WERI-Rb-1 (cell line): Measurements from ENCODE around the gene RPGR.

Experiments
- DNase-seq: peaks from one replicate; pipeline ENCODE4 v3.0.0-alpha.2; 2020
- H3K27ac ChIP-seq: fragments of 250-450 bp; sonication (Bioruptor Pico); 2 replicates; pipeline ENCODE4 v1.5.1; 2020; ENCODE audit warnings: mild to moderate bottlenecking, moderate library complexity
- H3K27me3 ChIP-seq: fragments of 250-450 bp; sonication (Bioruptor Pico); 2 replicates; pipeline ENCODE4 v1.5.1; 2021; ENCODE audit warnings: mild to moderate bottlenecking, low read depth, moderate library complexity; ENCODE audit not compliant: insufficient read depth, severe bottlenecking
- H3K36me3 ChIP-seq: fragments of 250-450 bp; sonication (Bioruptor Pico); 2 replicates; pipeline ENCODE4 v1.5.1; 2020; ENCODE audit warnings: mild to moderate bottlenecking, moderate library complexity
- H3K4me3 ChIP-seq: 2 replicates; pipeline ENCODE4 v1.5.1; 2011; ENCODE audit warnings: low read depth, mild to moderate bottlenecking, control low read depth, low read length
- H3K9me3 ChIP-seq: fragments of 250-450 bp; sonication (Bioruptor Pico); 2 replicates; pipeline ENCODE4 v1.5.1; 2021; ENCODE audit warnings: mild to moderate bottlenecking, moderate library complexity; ENCODE audit not compliant: severe bottlenecking
- TF ChIP-seq, protein P1 (sequence below): IDR thresholded peaks from 2 replicates; pipeline ENCODE4 v1.5.1; 2011; ENCODE audit warnings: low read depth, mild to moderate bottlenecking, control low read depth, inconsistent platforms, low read length

RPGR gene

DNA sequence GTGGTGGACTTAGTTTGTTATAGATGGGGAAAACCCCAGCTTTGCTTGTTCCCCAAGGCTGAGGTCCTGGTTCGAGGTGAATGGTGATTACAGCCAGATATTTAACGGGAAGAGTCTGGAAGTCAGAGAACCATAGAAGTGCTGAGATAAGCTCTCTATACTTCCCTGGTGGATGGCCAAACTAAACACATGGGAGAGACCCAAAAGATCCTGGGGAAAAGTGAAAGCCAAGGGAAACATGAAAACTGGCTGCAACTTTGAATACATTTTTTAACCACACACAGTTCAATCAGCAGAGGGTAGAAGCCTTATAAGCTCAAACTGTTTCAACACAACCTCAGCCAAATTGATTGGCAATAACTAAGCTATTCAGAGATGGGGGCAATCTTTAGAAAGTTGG, 77.3 kb downstream of the RPGR start:
- H3K4me3 ChIP-seq, result no peak overlapping the region
- H3K36me3 ChIP-seq, result no peaks in the 10 kb centered on the region
- H3K9me3 ChIP-seq, result no peaks in the 10 kb centered on the region
- TF ChIP-seq, protein P1, sequence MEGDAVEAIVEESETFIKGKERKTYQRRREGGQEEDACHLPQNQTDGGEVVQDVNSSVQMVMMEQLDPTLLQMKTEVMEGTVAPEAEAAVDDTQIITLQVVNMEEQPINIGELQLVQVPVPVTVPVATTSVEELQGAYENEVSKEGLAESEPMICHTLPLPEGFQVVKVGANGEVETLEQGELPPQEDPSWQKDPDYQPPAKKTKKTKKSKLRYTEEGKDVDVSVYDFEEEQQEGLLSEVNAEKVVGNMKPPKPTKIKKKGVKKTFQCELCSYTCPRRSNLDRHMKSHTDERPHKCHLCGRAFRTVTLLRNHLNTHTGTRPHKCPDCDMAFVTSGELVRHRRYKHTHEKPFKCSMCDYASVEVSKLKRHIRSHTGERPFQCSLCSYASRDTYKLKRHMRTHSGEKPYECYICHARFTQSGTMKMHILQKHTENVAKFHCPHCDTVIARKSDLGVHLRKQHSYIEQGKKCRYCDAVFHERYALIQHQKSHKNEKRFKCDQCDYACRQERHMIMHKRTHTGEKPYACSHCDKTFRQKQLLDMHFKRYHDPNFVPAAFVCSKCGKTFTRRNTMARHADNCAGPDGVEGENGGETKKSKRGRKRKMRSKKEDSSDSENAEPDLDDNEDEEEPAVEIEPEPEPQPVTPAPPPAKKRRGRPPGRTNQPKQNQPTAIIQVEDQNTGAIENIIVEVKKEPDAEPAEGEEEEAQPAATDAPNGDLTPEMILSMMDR, result no peak
- no peak for DNase-seq
- H3K27ac ChIP-seq, result no peak overlapping the region
- peaks cover 3% of the 10 kb centered on the region for H3K27me3 ChIP-seq

DNA sequence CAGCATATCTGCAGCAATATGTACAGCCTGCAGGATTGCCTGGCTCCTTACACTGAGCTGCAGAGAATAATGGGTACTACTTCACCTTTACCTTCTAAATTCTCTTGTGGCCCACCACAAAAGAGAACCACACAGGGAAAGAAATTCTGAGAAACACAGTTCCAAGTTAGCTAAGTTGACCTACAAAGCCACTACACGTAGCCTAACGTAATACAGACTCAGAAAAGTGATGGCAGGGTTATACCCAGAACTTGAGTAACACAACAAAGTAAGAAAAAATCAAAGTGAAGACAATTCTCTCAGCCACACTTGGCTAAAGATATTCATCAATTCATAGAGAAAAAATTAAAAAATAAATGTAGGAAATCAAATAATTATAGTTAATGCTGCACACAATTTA, 80.3 kb downstream of the RPGR start:
- no peak overlapping the region for H3K27ac ChIP-seq
- H3K27me3 ChIP-seq, result peaks cover 3% of the 10 kb centered on the region
- no peak for DNase-seq
- H3K4me3 ChIP-seq, result no peak overlapping the region
- no peaks in the 10 kb centered on the region for H3K9me3 ChIP-seq
- TF ChIP-seq, protein P1, result no peak
- H3K36me3 ChIP-seq, result no peaks in the 10 kb centered on the region

GRCh38 chrX:38240541-38240940, 86.8 kb downstream of the RPGR start:
- Histone ChIP-seq H3K27ac (no peak overlapping the region), H3K9me3 (no peaks in the 10 kb centered on the region), H3K4me3 (no peak overlapping the region), H3K36me3 (no peaks in the 10 kb centered on the region), H3K27me3 (peaks cover 3% of the 10 kb centered on the region)
- no peak for DNase-seq
- TF ChIP-seq, protein P1, result no peak

DNA sequence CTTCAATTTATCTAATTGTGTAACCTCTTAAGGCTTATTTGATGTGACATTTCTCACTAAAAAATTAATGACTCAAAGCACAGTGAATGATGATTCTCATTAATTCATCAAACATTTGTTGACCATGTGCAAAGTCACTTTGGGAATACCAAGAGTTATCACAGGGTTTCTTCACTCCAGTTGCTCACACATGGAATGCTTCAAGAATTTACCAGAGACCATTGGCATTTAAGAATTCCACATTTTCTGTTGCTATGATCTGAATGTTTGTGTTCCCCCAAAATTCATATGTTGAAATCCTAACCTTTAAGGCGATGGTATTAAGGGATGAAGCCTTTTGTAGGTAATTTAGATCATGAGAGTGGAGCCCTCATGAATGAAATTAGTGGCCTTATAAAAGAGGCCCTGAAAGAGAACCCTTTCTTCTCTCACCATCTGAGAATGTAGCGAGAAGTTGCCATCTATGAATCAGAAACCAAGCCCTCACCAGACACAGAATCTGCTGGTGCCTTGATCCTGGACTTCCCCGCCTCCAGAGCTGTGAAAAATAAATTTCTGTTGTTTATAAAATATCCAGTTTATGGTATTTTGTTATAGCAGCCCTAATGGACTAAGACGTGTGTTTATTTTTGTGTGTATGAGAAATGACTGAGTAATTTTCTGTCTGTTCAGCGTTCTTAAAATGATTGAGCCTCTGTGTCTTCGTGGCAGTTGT, 90.3 kb downstream of the RPGR start:
- TF ChIP-seq, protein P1, result no peak
- DNase-seq, result no peak
- Histone ChIP-seq H3K27me3 (no peaks in the 10 kb centered on the region), H3K4me3 (no peak overlapping the region), H3K27ac (no peak overlapping the region), H3K36me3 (no peaks in the 10 kb centered on the region), H3K9me3 (no peaks in the 10 kb centered on the region)

- TF ChIP-seq, protein P1, result no peak
These were observed 93.2 kb downstream of the RPGR start for GRCh38 chrX:38233891-38234667.

More at GRCh38 chrX:38233891-38234667, 93.2 kb downstream of the RPGR start:
- no peaks in the 10 kb centered on the region for H3K9me3 ChIP-seq
- H3K27me3 ChIP-seq, result no peaks in the 10 kb centered on the region
- no peak overlapping the region for H3K27ac ChIP-seq
- DNase-seq, result no peak
- no peak overlapping the region for H3K4me3 ChIP-seq
- no peaks in the 10 kb centered on the region for H3K36me3 ChIP-seq
